H1 (cell line): ENCODE data around the gene UCN.

ENCODE experiments used
- CTCF ChIP-seq, 3 experiments: IDR thresholded peaks; 1 replicate in 2 of 3; 2 replicates in 1 of 3; pipeline versions ENCODE4 v1.5.1 to v1.6.1; 2011; ENCODE audit warnings: low read length in 3 of 3, mild to moderate bottlenecking in 3 of 3, inconsistent platforms in 2 of 3, low read depth in 1 of 3, moderate library complexity in 1 of 3; ENCODE audit not compliant: insufficient read depth in 1 of 3; ENCODE audit errors: control extremely low read depth in 1 of 3
- FOSL1 ChIP-seq: IDR thresholded peaks from 2 replicates; pipeline ENCODE4 v1.6.1; 2011; ENCODE audit warnings: mild to moderate bottlenecking, low read depth, low read length, moderate library complexity; ENCODE audit not compliant: insufficient read depth
- GABPA ChIP-seq: IDR thresholded peaks from 2 replicates; pipeline ENCODE4 v1.6.1; 2011; ENCODE audit warnings: mild to moderate bottlenecking, low read length, moderate library complexity, borderline replicate concordance; ENCODE audit not compliant: insufficient read depth
- POLR2A ChIP-seq, 2 experiments: IDR thresholded peaks; 1 replicate in 1 of 2; 2 replicates in 1 of 2; pipeline ENCODE4 v1.6.1; 2011; ENCODE audit warnings: low read depth in 2 of 2, low read length in 2 of 2, mild to moderate bottlenecking in 2 of 2; ENCODE audit errors: control extremely low read depth in 1 of 2
- TAF1 ChIP-seq: IDR thresholded peaks from 2 replicates; pipeline ENCODE4 v1.6.1; 2011; ENCODE audit warnings: mild to moderate bottlenecking, low read depth, low read length

GRCh38 chr2:27285481-27285880 is 22.8 kb downstream of the UCN start:
- TF ChIP-seq POLR2A (IDR thresholded peaks at IDR 0.05; ENCODE audit: control extremely low read depth in 1 of 2, low read depth in 2 of 2, low read length in 2 of 2) (no peak), FOSL1 (no peak), TAF1 (no peak), CTCF (IDR thresholded peaks at IDR 0.05; ENCODE audit: control extremely low read depth in 1 of 3, insufficient read depth in 1 of 3, low read depth in 1 of 3, low read length in 3 of 3) (no peak), GABPA (no peak)
